Progenitor cell of endocrine pancreas (in vitro differentiated cells): ENCODE data around the gene ZFYVE27. TPM values are rescaled to one million over a fixed set of nuclear protein-coding genes. Genes with fewer than 3 reads are reported as not detected.
A peak's percentile ranks its signal among the peaks of the same experiment; 100 is the strongest.

Experiments
- DNase-seq: peaks from one replicate; pipeline ENCODE4 v3.0.0; 2021; ENCODE audit warnings: low spot score; ENCODE audit not compliant: unreplicated experiment
- H3K27ac Mint-ChIP-seq: 2 replicates; pipeline ENCODE4 v1.8.0; 2021; ENCODE audit warnings: mild to moderate bottlenecking, moderate library complexity, mixed read lengths
- H3K27me3 Mint-ChIP-seq: 2 replicates; pipeline ENCODE4 v1.8.0; 2021; ENCODE audit warnings: mixed read lengths
- H3K36me3 Mint-ChIP-seq: 2 replicates; pipeline ENCODE4 v1.8.0; 2022; ENCODE audit warnings: mixed read lengths; ENCODE audit not compliant: insufficient read depth
- H3K4me1 Mint-ChIP-seq: 2 replicates; pipeline ENCODE4 v1.8.0; 2021; ENCODE audit warnings: low read depth, mixed read lengths
- H3K4me3 Mint-ChIP-seq: 2 replicates; pipeline ENCODE4 v1.8.0; 2021; ENCODE audit warnings: low read depth, mild to moderate bottlenecking, moderate library complexity, mixed read lengths
- H3K9me3 Mint-ChIP-seq: 2 replicates; pipeline ENCODE4 v1.8.0; 2021; ENCODE audit warnings: low read depth, mixed read lengths
- total RNA-seq: library from RNA; stranded (reverse); gene quantifications from 2 replicates; pipeline ENCODE4 v1.2.1, GENCODE V29; 2021
- TF ChIP-seq, protein P1 (sequence below): fragments of 200-600 bp; sonication (generic); IDR thresholded peaks from one replicate; pipeline ENCODE4 v1.5.0; 2021; ENCODE audit warnings: antibody characterized with exemption, mild to moderate bottlenecking; ENCODE audit not compliant: unreplicated experiment

ZFYVE27 gene
- total RNA-seq, 1 donor from 2014 or later, result 43.4 TPM

DNA sequence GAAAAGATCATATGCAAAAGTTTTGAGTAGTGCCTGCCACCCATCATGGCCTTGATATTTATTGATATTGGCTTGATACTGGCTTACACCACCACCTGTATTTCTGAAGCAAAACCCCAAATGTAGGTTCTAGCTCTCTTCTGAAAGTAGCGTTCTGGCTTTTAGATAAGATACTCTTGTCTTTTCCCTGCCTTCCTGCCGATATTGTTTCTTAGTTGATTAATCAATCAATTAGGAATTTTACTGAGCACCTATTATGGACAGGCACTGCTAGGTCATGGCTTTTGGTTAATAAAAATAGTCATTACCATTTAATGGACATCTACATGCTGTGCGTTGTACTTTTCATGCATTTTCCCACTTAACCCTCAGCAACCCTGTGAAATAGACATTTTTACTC lies 27.0 kb downstream of the ZFYVE27 start:
- Mint-ChIP-seq H3K27me3 (peaks cover 3% of the 10 kb centered on the region), H3K9me3 (no peaks in the 10 kb centered on the region), H3K36me3 (peaks cover 16% of the 10 kb centered on the region), H3K4me1 (peaks cover 19% of the 10 kb centered on the region), H3K27ac (peak overlapping the region; percentile 89), H3K4me3 (no peak overlapping the region)
- TF ChIP-seq, protein P1, sequence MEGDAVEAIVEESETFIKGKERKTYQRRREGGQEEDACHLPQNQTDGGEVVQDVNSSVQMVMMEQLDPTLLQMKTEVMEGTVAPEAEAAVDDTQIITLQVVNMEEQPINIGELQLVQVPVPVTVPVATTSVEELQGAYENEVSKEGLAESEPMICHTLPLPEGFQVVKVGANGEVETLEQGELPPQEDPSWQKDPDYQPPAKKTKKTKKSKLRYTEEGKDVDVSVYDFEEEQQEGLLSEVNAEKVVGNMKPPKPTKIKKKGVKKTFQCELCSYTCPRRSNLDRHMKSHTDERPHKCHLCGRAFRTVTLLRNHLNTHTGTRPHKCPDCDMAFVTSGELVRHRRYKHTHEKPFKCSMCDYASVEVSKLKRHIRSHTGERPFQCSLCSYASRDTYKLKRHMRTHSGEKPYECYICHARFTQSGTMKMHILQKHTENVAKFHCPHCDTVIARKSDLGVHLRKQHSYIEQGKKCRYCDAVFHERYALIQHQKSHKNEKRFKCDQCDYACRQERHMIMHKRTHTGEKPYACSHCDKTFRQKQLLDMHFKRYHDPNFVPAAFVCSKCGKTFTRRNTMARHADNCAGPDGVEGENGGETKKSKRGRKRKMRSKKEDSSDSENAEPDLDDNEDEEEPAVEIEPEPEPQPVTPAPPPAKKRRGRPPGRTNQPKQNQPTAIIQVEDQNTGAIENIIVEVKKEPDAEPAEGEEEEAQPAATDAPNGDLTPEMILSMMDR, result no peak
- DNase-seq, result no peak

DNA sequence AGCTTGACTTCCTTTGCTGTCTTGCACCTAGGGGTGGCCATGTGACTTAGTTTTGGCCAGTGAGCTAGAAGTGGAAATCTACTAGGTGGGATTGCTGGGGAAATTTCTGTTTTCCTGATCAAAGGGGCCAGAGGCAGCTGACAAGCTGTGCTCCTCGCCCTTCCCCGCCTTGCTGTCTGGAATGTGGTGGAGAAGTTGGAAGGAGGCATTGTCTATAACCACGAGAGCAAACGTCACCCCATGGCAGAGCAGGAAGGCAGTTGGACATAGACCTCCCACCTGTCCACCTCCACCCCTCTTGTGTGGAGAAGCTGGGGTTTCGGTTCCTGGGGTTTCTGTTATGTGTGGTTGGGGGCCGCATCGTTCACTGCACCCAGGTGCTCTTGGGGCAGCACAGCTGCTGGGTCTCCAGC lies 27.6 kb downstream of the ZFYVE27 start:
- Mint-ChIP-seq H3K36me3 (peaks cover 18% of the 10 kb centered on the region), H3K9me3 (no peaks in the 10 kb centered on the region), H3K4me3 (no peak overlapping the region), H3K27ac (peak overlapping the region; percentile 89), H3K4me1 (peaks cover 21% of the 10 kb centered on the region), H3K27me3 (peaks cover 6% of the 10 kb centered on the region)
- TF ChIP-seq, protein P1, result no peak
- no peak for DNase-seq

DNA sequence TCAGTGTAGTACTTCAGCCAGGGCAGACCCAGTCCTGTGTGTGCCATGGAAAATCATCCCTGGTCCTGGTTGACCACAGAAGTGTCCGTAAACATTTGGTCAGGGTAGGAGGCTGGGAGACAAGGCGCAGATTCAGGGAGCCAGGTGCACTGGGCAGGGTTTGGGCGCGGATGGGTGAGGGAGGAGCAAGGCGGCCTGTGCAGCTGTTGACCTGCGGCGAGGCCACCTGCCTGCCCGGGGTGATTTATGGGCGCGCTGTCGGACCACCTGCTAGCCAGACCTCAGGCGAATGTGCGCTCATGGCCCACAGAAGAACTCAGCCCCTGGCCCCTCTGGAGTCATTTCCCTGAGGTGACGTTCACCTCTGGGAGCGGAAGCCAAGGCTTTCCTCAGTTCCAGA lies 28.3 kb downstream of the ZFYVE27 start:
- Mint-ChIP-seq H3K4me3 (no peak overlapping the region), H3K27ac (peak overlapping the region; percentile 89), H3K4me1 (peaks cover 22% of the 10 kb centered on the region), H3K27me3 (peaks cover 9% of the 10 kb centered on the region), H3K9me3 (no peaks in the 10 kb centered on the region), H3K36me3 (peaks cover 17% of the 10 kb centered on the region)
- DNase-seq, result no peak
- TF ChIP-seq, protein P1, result no peak

DNA sequence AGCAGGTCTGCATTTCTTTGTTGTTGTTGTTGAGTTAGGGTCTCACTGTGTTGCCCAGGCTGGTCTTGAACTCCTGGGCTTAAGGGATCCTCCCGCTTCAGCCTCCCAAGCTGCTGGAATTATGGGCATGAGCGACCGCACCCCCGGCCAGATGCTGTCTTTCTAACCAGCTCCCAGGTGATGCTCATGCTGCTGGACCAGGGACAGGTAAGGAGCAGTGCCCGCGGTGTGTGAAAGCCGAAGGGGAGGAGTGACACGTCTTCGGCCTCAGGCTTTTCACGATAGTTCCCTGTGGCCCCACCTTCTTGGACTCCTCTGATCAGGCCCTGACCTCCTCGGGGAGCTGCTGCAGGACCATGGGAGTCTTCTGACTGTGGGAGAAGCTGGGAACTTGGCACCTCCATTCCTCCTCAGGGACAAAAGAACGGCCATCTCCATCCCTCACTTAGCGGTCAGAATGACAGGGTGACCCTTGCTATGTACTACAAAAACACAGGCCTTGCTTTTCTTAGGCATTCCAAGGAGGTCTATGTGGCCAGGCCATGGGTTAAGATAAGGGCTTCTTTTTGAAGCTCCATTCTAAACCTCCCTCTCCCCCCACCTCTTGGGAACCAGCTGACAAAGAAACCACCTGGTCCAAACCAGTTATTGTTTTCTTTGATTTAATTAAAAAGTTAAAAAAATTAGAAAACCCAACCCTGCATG lies 29.3 kb downstream of the ZFYVE27 start:
- H3K9me3 Mint-ChIP-seq, result no peaks in the 10 kb centered on the region

DNA sequence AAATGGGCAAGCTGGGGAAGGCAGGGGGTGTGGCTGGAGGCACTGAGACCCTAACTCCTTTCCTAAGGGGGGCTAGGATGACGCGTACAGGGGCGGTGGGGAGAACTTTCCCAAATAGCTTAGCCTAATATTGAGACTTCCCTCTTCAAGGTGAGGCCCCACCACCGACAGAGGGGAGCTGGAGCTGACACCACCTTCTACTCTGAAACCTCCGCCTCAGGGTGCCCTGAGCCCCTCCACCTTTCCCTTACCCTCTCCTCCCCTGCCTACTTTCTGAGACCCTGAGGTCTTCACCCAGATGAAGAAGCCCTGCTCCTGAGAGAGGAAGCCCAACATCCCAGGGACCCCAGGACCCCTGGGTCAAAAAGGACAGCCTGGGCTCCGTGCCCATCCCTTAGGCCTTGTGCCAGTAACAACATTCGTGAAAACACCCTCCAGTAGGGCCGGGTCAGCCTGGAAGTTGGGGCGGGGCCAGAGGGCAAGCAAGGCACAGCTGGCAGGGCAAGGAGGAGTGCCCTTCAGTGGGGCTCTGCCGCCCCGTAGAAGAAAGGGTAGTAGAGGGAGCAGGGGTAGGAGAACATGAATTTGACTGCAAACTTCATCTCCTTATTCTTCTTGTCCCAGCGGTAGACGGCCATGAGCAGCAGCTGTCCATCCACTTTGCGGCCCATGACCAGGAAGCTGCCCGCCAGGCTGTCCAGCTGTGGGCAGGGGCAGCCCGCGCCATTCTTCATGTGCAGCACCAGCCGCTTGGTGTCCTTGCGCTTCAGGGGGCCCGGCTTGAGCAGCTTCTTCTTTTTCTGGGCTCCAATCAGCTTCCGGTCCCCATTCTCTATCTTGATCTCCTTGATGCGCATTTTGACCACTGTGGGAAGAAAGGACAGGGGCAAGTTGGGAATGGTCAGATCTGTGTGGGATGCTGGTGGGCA lies 30.3 kb downstream of the ZFYVE27 start:
- H3K27me3 Mint-ChIP-seq, result peaks cover 16% of the 10 kb centered on the region
- H3K27ac Mint-ChIP-seq, result no peak overlapping the region
- no peak for DNase-seq
- H3K9me3 Mint-ChIP-seq, result no peaks in the 10 kb centered on the region
- no peak overlapping the region for H3K4me3 Mint-ChIP-seq
- TF ChIP-seq, protein P1, result no peak
- peaks cover 12% of the 10 kb centered on the region for H3K36me3 Mint-ChIP-seq
- peaks cover 31% of the 10 kb centered on the region for H3K4me1 Mint-ChIP-seq

More for the DNA sequence above, 29.3 kb downstream of the ZFYVE27 start:
- TF ChIP-seq, protein P1, result no peak
- H3K36me3 Mint-ChIP-seq, result peaks cover 17% of the 10 kb centered on the region
- H3K4me3 Mint-ChIP-seq, result no peak overlapping the region
- peaks cover 14% of the 10 kb centered on the region for H3K27me3 Mint-ChIP-seq
- peaks cover 28% of the 10 kb centered on the region for H3K4me1 Mint-ChIP-seq
- no peak for DNase-seq
- no peak overlapping the region for H3K27ac Mint-ChIP-seq
